Liver (tissue), 9 donors: ENCODE measurements around the gene STOML2. TPM values are rescaled to one million over a fixed set of nuclear protein-coding genes. Genes with fewer than 3 reads are reported as not detected.

Experiments
- DNase-seq: peaks from one replicate; pipeline ENCODE4 v3.0.0-alpha.2; 2017; ENCODE audit warnings: low spot score
- H3K27ac ChIP-seq, 2 donors: one replicate each; pipeline ENCODE4 v1.7.0; 2013; ENCODE audit warnings: inconsistent platforms in 2 of 2, low read length in 2 of 2, control low read depth in 1 of 2, low read depth in 1 of 2, mild to moderate bottlenecking in 1 of 2
- H3K27me3 ChIP-seq, 4 donors: one replicate each; pipeline versions ENCODE4 v1.6.1 to v1.7.0; 2013; ENCODE audit warnings: low read length in 3 of 4, inconsistent platforms in 1 of 4, mild to moderate bottlenecking in 1 of 4, moderate library complexity in 1 of 4; ENCODE audit not compliant: control insufficient read depth in 4 of 4, insufficient read depth in 4 of 4
- H3K36me3 ChIP-seq, 4 donors: one replicate each; pipeline versions ENCODE4 v1.6.1 to v1.7.0; 2013; ENCODE audit warnings: low read length in 3 of 4, mild to moderate bottlenecking in 3 of 4, low read depth in 1 of 4, moderate library complexity in 1 of 4; ENCODE audit not compliant: control insufficient read depth in 4 of 4, insufficient read depth in 3 of 4
- H3K4me1 ChIP-seq, 4 donors: one replicate each; pipeline versions ENCODE4 v1.6.1 to v1.7.0; 2013; ENCODE audit warnings: low read length in 3 of 4, mild to moderate bottlenecking in 3 of 4, moderate library complexity in 1 of 4; ENCODE audit not compliant: control insufficient read depth in 4 of 4, insufficient read depth in 4 of 4
- H3K4me3 ChIP-seq, 3 donors: one replicate each; pipeline versions ENCODE4 v1.6.1 to v1.7.0; 2013; ENCODE audit warnings: low read length in 3 of 3, control low read depth in 1 of 3, low read depth in 1 of 3, mild to moderate bottlenecking in 1 of 3
- H3K9ac ChIP-seq, 2 donors: one replicate each; pipeline ENCODE4 v1.7.0; 2013; ENCODE audit warnings: low read length in 2 of 2, mild to moderate bottlenecking in 2 of 2, moderate library complexity in 2 of 2, control low read depth in 1 of 2, low read depth in 1 of 2
- H3K9me3 ChIP-seq, 4 donors: one replicate each; pipeline versions ENCODE4 v1.6.1 to v1.7.0; 2013; ENCODE audit warnings: low read length in 3 of 4; ENCODE audit not compliant: control insufficient read depth in 4 of 4
- EGR1 ChIP-seq, 2 donors: IDR thresholded peaks; 2 replicates each; pipeline ENCODE4 v1.6.1; 2016 to 2018; ENCODE audit warnings: antibody characterized with exemption in 2 of 2, low read depth in 2 of 2
- FOXA1 ChIP-seq: IDR thresholded peaks from 2 replicates; pipeline ENCODE4 v1.6.1; 2016; ENCODE audit warnings: antibody characterized with exemption
- FOXA2 ChIP-seq: IDR thresholded peaks from 2 replicates; pipeline ENCODE4 v1.6.1; 2016; ENCODE audit warnings: antibody characterized with exemption
- GABPA ChIP-seq, 2 donors: IDR thresholded peaks in 1 of 2; conservative IDR thresholded peaks in 1 of 2; 2 replicates each; pipeline ENCODE4 v1.6.1; 2016; ENCODE audit warnings: antibody characterized with exemption in 2 of 2, mild to moderate bottlenecking in 1 of 2, moderate library complexity in 1 of 2
- HNF4A ChIP-seq, 2 donors: conservative IDR thresholded peaks; 2 replicates each; pipeline ENCODE4 v1.6.1; 2016; ENCODE audit warnings: antibody characterized with exemption in 2 of 2, mild to moderate bottlenecking in 2 of 2
- HNF4G ChIP-seq: IDR thresholded peaks from 2 replicates; pipeline ENCODE4 v1.6.1; 2016; ENCODE audit warnings: antibody characterized with exemption
- JUND ChIP-seq, 2 donors: IDR thresholded peaks; 2 replicates each; pipeline ENCODE4 v1.6.1; 2016; ENCODE audit warnings: antibody characterized with exemption in 2 of 2
- NR2F2 ChIP-seq: IDR thresholded peaks from 2 replicates; pipeline ENCODE4 v1.6.1; 2016; ENCODE audit warnings: antibody characterized with exemption
- RAD21 ChIP-seq, 2 donors: IDR thresholded peaks; 2 replicates each; pipeline ENCODE4 v1.6.1; 2016; ENCODE audit warnings: antibody characterized with exemption in 2 of 2, mild to moderate bottlenecking in 2 of 2
- REST ChIP-seq: IDR thresholded peaks from 2 replicates; pipeline ENCODE4 v1.6.1; 2016; ENCODE audit warnings: antibody characterized with exemption, mild to moderate bottlenecking
- RXRA ChIP-seq, 2 donors: IDR thresholded peaks; 2 replicates each; pipeline ENCODE4 v1.6.1; 2017 to 2018; ENCODE audit warnings: antibody characterized with exemption in 2 of 2, mild to moderate bottlenecking in 1 of 2
- SP1 ChIP-seq: IDR thresholded peaks from 2 replicates; pipeline ENCODE4 v1.6.1; 2018; ENCODE audit warnings: antibody characterized with exemption, mild to moderate bottlenecking
- TAF1 ChIP-seq: conservative IDR thresholded peaks from 2 replicates; pipeline ENCODE4 v1.6.1; 2016; ENCODE audit warnings: antibody characterized with exemption, mild to moderate bottlenecking
- YY1 ChIP-seq: IDR thresholded peaks from 2 replicates; pipeline ENCODE4 v1.6.1; 2016; ENCODE audit warnings: antibody characterized with exemption, mild to moderate bottlenecking
- WGBS: extraction: QIAGEN DNeasy Blood & Tissue Kit; methylation state at CpG from one replicate; pipeline ENCODE4 v1.1.7; 2013; 5-methylcytosine and 5-hydroxymethylcytosine counted together
- polyA plus RNA-seq, 2 donors: library from polyadenylated mRNA; stranded (reverse) in 1 of 2; unstranded in 1 of 2; fragments of 200-250 nt in 1 of 2; fragments of >200 nt in 1 of 2; fragmentation: Nextera tagmentation in 1 of 2; extraction: Ambion mirVana in 1 of 2; gene quantifications; one replicate each; pipeline versions ENCODE4 v1.2.1 to v1.2.3, GENCODE V29; 2013 to 2015
- total RNA-seq, 2 donors: library from RNA; depleted of rRNA; stranded (reverse); fragments of >200 nt; gene quantifications; one replicate each; pipeline ENCODE4 v1.2.3, GENCODE V29; 2014
- donor health status: healthy.
- donor health status: healthy.
- donor health status: healthy.
- donor health status: healthy.
- donor health status: healthy.

The STOML2 gene
- total and polyA plus RNA-seq, 4 donors, result 77.8 to 96.8 (median 81.5) TPM

- TF ChIP-seq HNF4A (conservative IDR thresholded peaks at IDR 0.05), result peak; percentile 20 to 59
Measured at GRCh38 chr9:35115680-35116538, 13.0 kb upstream of the STOML2 start, which contains the start of gene ATOSB (continued).

- Histone ChIP-seq H3K4me1 (peaks cover 19 to 61% (median 46%) of the 10 kb centered on the region in 4 donors), H3K27me3 (no peaks in the 10 kb centered on the region), H3K4me3 (peak overlapping the region; percentile 57 to 81 (median 64)), H3K9ac (peak overlapping the region; percentile 41 to 42), H3K36me3 (no peaks in the 10 kb centered on the region), H3K27ac (peak overlapping the region; percentile 89 to 93), H3K9me3 (no peaks in the 10 kb centered on the region)
- DNase-seq, result peak; percentile 49
- peak in 1 of 2 donors; percentile 7 for TF ChIP-seq HNF4A (conservative IDR thresholded peaks at IDR 0.05)
- TF ChIP-seq REST, result no peak
- peak; percentile 35 for TF ChIP-seq NR2F2
- WGBS, result 20% methylated on average over 12 of the region's 12 CpGs
Measured at GRCh38 chr9:35114840-35115628, 12.1 kb upstream of the STOML2 start.

GRCh38 chr9:35114113-35114839 lies 11.3 kb upstream of the STOML2 start:
- H3K36me3 ChIP-seq, result no peaks in the 10 kb centered on the region
- H3K4me1 ChIP-seq, result peaks cover 19 to 68% (median 48%) of the 10 kb centered on the region in 4 donors
- peak overlapping the region in 1 of 2 donors; percentile 55 for H3K9ac ChIP-seq
- peak overlapping the region; percentile 89 to 93 for H3K27ac ChIP-seq
- peak overlapping the region in 1 of 3 donors; percentile 57 for H3K4me3 ChIP-seq
- peak; percentile 74 for DNase-seq
- 37% methylated on average over 5 of the region's 5 CpGs for WGBS
- no peaks in the 10 kb centered on the region for H3K9me3 ChIP-seq
- no peaks in the 10 kb centered on the region for H3K27me3 ChIP-seq
- no peak for TF ChIP-seq FOXA1
- TF ChIP-seq SP1, result peak; percentile 33

- no peak for TF ChIP-seq TAF1
- no peak for TF ChIP-seq RAD21 (IDR thresholded peaks at IDR 0.05)
- TF ChIP-seq HNF4G, result no peak
- no peak for TF ChIP-seq EGR1 (IDR thresholded peaks at IDR 0.05; ENCODE audit: low read depth in 2 of 2)
- TF ChIP-seq GABPA (IDR thresholded peaks at IDR 0.05 in 1 of 2, conservative IDR thresholded peaks at IDR 0.05 in 1 of 2), result no peak
- TF ChIP-seq HNF4A (conservative IDR thresholded peaks at IDR 0.05), result no peak
- no peak for TF ChIP-seq FOXA2
- TF ChIP-seq REST, result no peak
- TF ChIP-seq RXRA (IDR thresholded peaks at IDR 0.05), result no peak
- TF ChIP-seq YY1, result no peak
- TF ChIP-seq JUND (IDR thresholded peaks at IDR 0.05), result no peak
- TF ChIP-seq NR2F2, result no peak
- WGBS, result 69% methylated on average over 3 of the region's 3 CpGs
- no peak for DNase-seq
- H3K27me3 ChIP-seq, result no peaks in the 10 kb centered on the region
- H3K9me3 ChIP-seq, result no peaks in the 10 kb centered on the region
- H3K4me1 ChIP-seq, result peaks cover 19 to 66% (median 48%) of the 10 kb centered on the region in 4 donors
- H3K4me3 ChIP-seq, result no peak overlapping the region
- peak overlapping the region in 1 of 2 donors; percentile 11 for H3K9ac ChIP-seq
- peak overlapping the region; percentile 68 to 74 for H3K27ac ChIP-seq
- H3K36me3 ChIP-seq, result peaks cover 0 to 13% (median 4%) of the 10 kb centered on the region in 4 donors
Measured at GRCh38 chr9:35112257-35113020, 9.5 kb upstream of the STOML2 start.
